ENCODE results near the gene GGCT. TPM values are rescaled to one million over a fixed set of nuclear protein-coding genes. Genes with fewer than 3 reads are reported as not detected.

Gene GGCT
- total RNA-seq, 3 donors from 2014 or later, result 25.3 to 59.6 (median 44.6) TPM

DNA sequence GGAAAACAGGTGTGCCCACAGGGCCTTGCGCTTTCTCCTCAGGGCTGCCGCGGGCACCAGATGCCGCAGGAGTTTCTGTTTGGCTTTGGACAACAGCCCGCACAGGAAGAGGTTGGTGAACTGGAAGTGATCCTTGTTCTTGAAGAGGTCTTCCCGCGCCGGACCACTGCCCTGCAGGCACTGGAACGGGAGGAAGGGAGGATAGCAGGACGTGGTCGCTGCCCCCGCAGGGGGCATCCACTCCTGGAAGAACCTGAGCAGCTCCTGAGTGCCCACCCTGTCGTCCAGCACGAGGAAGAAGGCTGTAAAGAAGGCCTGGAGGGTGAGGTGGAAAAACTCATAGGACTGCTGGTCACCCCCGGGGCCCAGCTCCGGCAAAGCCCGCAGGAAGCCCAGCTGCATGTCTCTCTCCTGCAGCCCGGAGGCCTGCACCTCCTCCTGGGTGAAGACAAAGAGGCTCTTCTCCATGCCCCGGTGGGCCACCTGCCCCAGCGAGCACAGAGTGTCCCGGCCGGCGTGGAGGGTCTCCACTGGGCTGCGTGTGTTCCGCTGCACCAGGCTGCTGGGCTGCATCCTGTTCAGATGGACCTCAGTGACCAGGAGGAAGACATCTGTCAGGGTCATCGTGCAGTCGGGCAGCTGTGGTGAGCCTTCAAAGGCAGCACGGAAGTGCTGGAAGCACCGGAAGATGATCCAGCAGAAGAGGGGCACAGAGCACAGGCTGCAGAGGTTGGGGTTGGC, 52.9 kb downstream of the GGCT start:
- Histone ChIP-seq H3K36me3 (peaks cover 7% of the 10 kb centered on the region), H3K4me1 (no peaks in the 10 kb centered on the region), H3K27ac (no peak overlapping the region), H3K4me3 (no peak overlapping the region), H3K27me3 (no peaks in the 10 kb centered on the region), H3K9me3 (no peaks in the 10 kb centered on the region)
- intact Hi-C loops (cut with DNase I; ENCODE audit: low total_unique reads), result no loop called here
- no peak for DNase-seq (ENCODE audit: low spot score in 2 of 2)
- TF ChIP-seq, protein P1, sequence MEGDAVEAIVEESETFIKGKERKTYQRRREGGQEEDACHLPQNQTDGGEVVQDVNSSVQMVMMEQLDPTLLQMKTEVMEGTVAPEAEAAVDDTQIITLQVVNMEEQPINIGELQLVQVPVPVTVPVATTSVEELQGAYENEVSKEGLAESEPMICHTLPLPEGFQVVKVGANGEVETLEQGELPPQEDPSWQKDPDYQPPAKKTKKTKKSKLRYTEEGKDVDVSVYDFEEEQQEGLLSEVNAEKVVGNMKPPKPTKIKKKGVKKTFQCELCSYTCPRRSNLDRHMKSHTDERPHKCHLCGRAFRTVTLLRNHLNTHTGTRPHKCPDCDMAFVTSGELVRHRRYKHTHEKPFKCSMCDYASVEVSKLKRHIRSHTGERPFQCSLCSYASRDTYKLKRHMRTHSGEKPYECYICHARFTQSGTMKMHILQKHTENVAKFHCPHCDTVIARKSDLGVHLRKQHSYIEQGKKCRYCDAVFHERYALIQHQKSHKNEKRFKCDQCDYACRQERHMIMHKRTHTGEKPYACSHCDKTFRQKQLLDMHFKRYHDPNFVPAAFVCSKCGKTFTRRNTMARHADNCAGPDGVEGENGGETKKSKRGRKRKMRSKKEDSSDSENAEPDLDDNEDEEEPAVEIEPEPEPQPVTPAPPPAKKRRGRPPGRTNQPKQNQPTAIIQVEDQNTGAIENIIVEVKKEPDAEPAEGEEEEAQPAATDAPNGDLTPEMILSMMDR (IDR thresholded peaks at IDR 0.05), result no peak
- no peak for TF ChIP-seq POLR2AphosphoS5 (IDR thresholded peaks at IDR 0.05)
- TF ChIP-seq POLR2A (IDR thresholded peaks at IDR 0.05), result no peak

DNA sequence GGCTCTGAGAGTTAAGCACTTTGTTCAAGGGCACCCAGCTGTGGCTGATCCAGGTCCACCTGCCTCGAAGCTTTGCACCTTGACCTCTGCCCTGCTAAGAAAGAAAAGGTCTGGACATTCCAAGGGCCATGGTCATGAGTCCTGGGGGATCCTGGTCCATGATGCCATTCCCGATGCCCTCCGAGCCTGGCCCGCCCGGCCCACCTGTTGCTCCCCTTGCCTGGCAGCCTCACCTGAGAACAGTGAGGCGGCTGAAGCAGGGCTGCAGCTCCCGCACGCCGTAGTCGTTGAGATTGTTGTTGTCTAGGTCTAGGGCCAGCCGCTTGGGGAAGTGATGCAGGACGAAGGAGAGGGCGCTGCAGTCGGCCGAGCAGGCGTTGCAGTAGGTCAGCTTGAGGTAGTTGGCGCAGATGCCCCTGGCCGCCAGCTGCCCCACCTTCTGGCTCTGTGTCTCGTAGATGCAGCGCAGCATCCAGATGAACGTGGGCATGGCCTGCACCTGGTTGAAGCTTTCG, 53.6 kb downstream of the GGCT start:
- TF ChIP-seq, protein P1 (IDR thresholded peaks at IDR 0.05), result no peak
- TF ChIP-seq POLR2A (IDR thresholded peaks at IDR 0.05), result no peak
- no peak for TF ChIP-seq POLR2AphosphoS5 (IDR thresholded peaks at IDR 0.05)

DNA sequence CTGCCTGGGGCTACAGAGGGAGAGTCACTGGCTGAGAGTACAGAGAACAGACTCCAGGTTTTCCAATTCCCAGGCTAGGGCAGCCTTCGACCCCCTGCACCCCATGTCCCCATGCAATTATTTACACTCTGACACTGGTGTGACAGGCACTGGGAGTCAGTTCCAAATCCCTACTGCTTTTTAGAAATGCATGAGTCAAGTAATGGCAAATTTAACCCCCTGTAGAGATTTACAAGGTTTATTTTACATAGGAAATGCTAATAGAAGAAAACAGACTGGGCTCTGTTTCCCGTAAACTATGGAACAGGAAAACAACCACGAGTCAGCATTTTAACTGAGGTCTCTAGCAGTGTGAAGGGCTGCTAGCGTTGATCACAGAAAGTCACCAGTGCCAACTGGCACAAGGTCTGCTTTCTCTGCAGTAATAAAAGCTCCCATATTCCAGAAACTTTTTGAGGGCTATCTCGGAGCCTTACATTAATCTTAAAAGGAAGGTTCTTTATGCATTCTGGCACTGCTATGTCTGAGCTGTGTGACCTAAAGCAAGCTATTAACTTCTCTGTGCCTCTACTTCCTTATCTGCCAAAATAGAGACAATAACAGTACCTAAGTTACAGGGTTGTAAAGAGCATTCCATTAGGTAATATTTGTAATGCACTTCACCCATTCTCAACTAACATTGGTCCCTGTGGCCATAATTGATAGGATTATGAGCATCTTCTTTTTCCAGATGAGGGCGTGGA, 54.2 kb downstream of the GGCT start:
- no peak overlapping the region for H3K4me3 ChIP-seq
- H3K9me3 ChIP-seq, result no peaks in the 10 kb centered on the region
- no peak for DNase-seq (ENCODE audit: low spot score in 2 of 2)
- H3K27me3 ChIP-seq, result no peaks in the 10 kb centered on the region
- TF ChIP-seq, protein P1 (IDR thresholded peaks at IDR 0.05), result no peak
- TF ChIP-seq POLR2AphosphoS5 (IDR thresholded peaks at IDR 0.05) (no peak), POLR2A (IDR thresholded peaks at IDR 0.05) (no peak)
- peaks cover 7% of the 10 kb centered on the region for H3K36me3 ChIP-seq
- no peak overlapping the region for H3K27ac ChIP-seq
- intact Hi-C loops (cut with DNase I; ENCODE audit: low total_unique reads), result no loop called here
- no peaks in the 10 kb centered on the region for H3K4me1 ChIP-seq

More for the DNA sequence above, 53.6 kb downstream of the GGCT start:
- no peak for DNase-seq (ENCODE audit: low spot score in 2 of 2)
- Histone ChIP-seq H3K4me1 (no peaks in the 10 kb centered on the region), H3K36me3 (peaks cover 7% of the 10 kb centered on the region), H3K9me3 (no peaks in the 10 kb centered on the region), H3K27me3 (no peaks in the 10 kb centered on the region), H3K4me3 (no peak overlapping the region), H3K27ac (no peak overlapping the region)
- intact Hi-C loops (cut with DNase I; ENCODE audit: low total_unique reads), result no loop called here

DNA sequence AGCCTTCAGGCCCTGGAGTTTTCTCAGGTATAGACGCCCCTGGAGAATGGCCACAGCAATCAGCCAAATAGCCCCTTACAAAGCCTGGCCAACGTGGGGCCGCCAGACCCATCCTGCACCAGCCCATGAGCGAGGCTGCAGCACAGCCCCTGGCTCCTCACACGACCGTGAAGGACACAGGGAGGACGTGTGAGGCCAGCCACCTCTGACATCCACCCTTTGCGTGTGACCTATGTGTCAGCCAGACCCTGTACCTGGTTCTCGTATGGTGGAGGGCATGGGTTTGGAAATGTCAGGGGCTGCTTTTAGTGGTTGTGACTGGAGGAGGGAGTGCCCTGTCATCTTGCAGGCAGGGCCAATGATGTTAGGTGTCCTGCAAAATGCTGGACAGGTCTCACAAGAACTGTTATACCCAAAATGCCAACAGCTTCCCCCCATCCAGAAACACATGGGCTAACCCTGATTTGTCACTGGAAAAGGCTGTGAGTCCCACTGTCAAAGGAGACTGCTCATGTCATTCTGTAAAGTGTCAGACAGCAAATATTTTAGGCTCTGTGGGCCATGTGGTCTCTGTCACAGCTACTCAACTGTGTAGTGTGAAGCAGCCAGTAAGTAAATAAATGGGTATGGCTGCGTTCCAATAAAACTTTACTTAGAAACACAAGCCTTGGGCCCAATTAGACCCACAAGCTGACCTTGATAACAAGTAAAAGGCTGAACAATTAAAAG, 56.0 kb downstream of the GGCT start:
- Histone ChIP-seq H3K36me3 (peaks cover 7% of the 10 kb centered on the region), H3K27ac (no peak overlapping the region), H3K4me3 (no peak overlapping the region), H3K9me3 (no peaks in the 10 kb centered on the region), H3K4me1 (no peaks in the 10 kb centered on the region), H3K27me3 (no peaks in the 10 kb centered on the region)
- DNase-seq (ENCODE audit: low spot score in 2 of 2), result no peak
- intact Hi-C loops (cut with DNase I; ENCODE audit: low total_unique reads), result no loop called here
- TF ChIP-seq POLR2AphosphoS5 (IDR thresholded peaks at IDR 0.05), result no peak
- TF ChIP-seq POLR2A (IDR thresholded peaks at IDR 0.05), result no peak
- TF ChIP-seq, protein P1 (IDR thresholded peaks at IDR 0.05), result no peak
